Lower leg skin (tissue), 3 donors: ENCODE measurements around the gene KIF1A.

ENCODE experiments used
- POLR2A ChIP-seq, 2 donors: fragments of 450-650 bp; IDR thresholded peaks; one replicate each; pipeline ENCODE4 v1.6.1; 2016 to 2017; ENCODE audit warnings: antibody characterized with exemption in 2 of 2, mild to moderate bottlenecking in 1 of 2, moderate library complexity in 1 of 2
- TF ChIP-seq, protein P1 (sequence below), 3 donors: fragments of 450-650 bp; IDR thresholded peaks; one replicate each; pipeline ENCODE4 v1.5.1; 2016; ENCODE audit warnings: antibody characterized with exemption in 3 of 3, mild to moderate bottlenecking in 3 of 3, moderate library complexity in 2 of 3

DNA sequence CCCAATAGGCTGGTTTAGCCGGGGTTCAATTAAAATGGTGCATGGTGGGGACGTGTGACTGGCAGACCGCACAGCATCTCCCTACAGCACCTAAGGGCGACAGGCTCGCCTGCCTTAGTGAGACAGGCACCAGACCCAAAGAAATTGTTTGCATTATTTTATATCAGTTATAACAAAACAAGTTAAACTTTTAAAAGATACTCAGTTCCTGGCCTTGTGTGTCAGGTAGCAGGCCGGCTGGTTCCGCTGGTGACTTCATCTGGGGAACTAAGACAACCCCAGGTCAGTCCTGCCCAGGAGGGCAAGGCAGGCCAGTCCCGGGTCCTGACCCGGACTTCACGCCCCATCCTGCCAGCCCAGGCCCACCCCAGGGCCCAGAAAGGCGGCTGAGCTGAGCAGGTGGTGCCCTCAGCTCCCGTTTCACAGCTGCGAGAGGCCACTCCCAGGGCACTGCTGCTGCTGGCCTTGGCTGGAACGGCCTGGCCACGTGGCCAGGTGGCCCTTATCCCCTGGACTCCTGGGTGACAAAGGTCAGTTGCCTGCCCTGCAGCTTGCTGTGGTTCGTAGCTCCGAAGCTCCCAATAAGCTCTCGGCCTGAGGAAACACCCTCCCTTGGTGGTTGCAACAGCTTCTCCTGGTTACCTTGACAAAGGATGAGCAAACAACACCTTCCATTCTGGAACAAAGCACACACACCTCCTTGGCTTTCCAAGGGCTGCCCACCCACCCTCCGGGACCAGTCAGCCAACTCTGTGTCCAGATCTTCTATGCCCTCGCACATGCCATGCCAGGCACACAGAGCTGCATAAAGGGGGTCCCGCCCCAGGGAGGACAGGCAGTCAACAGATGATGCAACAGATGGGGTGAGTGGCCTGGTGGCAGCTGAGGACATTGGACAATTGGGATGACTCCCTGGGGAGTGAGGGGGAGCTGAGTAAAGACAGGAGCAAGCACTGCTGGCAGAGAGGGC lies 37.3 kb upstream of the KIF1A start:
- TF ChIP-seq, protein P1, sequence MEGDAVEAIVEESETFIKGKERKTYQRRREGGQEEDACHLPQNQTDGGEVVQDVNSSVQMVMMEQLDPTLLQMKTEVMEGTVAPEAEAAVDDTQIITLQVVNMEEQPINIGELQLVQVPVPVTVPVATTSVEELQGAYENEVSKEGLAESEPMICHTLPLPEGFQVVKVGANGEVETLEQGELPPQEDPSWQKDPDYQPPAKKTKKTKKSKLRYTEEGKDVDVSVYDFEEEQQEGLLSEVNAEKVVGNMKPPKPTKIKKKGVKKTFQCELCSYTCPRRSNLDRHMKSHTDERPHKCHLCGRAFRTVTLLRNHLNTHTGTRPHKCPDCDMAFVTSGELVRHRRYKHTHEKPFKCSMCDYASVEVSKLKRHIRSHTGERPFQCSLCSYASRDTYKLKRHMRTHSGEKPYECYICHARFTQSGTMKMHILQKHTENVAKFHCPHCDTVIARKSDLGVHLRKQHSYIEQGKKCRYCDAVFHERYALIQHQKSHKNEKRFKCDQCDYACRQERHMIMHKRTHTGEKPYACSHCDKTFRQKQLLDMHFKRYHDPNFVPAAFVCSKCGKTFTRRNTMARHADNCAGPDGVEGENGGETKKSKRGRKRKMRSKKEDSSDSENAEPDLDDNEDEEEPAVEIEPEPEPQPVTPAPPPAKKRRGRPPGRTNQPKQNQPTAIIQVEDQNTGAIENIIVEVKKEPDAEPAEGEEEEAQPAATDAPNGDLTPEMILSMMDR (IDR thresholded peaks at IDR 0.05) = no peak
- TF ChIP-seq POLR2A (IDR thresholded peaks at IDR 0.05) = no peak
